HepG2 (cell line): ENCODE data around the gene CLDN5. TPM values are rescaled to one million over a fixed set of nuclear protein-coding genes. Genes with fewer than 3 reads are reported as not detected.

Experiments
- polyA plus RNA-seq, 8 experiments: library from polyadenylated mRNA; depleted of rRNA in 3 of 8; stranded (reverse) in 7 of 8; unstranded in 1 of 8; fragments of >200 nt; fragmentation: Illumina TruSeq in 4 of 8; extraction: Trizol in 4 of 8; gene quantifications; 2 replicates each; pipeline versions ENCODE4 v1.2.1 to v1.2.3, GENCODE V29; 2011 to 2016; ENCODE audit warnings: low read depth in 4 of 8, missing spikeins in 1 of 8, mixed read lengths in 1 of 8; ENCODE audit not compliant: insufficient read depth in 1 of 8
- total RNA-seq, 5 experiments: library from RNA; depleted of rRNA; stranded (reverse); fragments of >200 nt; fragmentation: Illumina TruSeq; extraction: Trizol; gene quantifications; 2 replicates each; pipeline ENCODE4 v1.2.3, GENCODE V29; 2016; ENCODE audit warnings: low read depth in 1 of 5

The CLDN5 gene
- total and polyA plus RNA-seq, 2 of the 13 experiments (the other 11 are each of a cell fraction or from before 2014, with no cell fraction given), result not detected

Other genes starting within 250 kb of the CLDN5 start
- 7.1 and 8.1 TPM in 2 replicates for gene CLTCL1, start 232.7 kb downstream of the CLDN5 start, total RNA-seq (2016; rRNA removed; fragmentation: Illumina TruSeq; extraction: Trizol)
- gene CLTCL1, start 232.7 kb downstream of the CLDN5 start, polyA plus RNA-seq (2011; rRNA removed), result 10.9 and 13.5 TPM in 2 replicates
- gene HIRA, start 92.7 kb downstream of the CLDN5 start, total RNA-seq (2016; rRNA removed; fragmentation: Illumina TruSeq; extraction: Trizol), result 29.2 and 36.7 TPM in 2 replicates
- gene HIRA, start 92.7 kb downstream of the CLDN5 start, polyA plus RNA-seq (2011; rRNA removed), result 21.5 and 29.9 TPM in 2 replicates
- 79.7 and 107 TPM in 2 replicates for gene MRPL40, start 91.9 kb downstream of the CLDN5 start, total RNA-seq (2016; rRNA removed; fragmentation: Illumina TruSeq; extraction: Trizol)
- 38.2 and 42.7 TPM in 2 replicates for gene MRPL40, start 91.9 kb downstream of the CLDN5 start, polyA plus RNA-seq (2011; rRNA removed)
- gene C22orf39, start 76.7 kb downstream of the CLDN5 start, total RNA-seq (2016; rRNA removed; fragmentation: Illumina TruSeq; extraction: Trizol), result 26.4 and 31.5 TPM in 2 replicates
- gene C22orf39, start 76.7 kb downstream of the CLDN5 start, polyA plus RNA-seq (2011; rRNA removed), result 23.4 and 27.8 TPM in 2 replicates
- gene UFD1, start 45.2 kb downstream of the CLDN5 start, total RNA-seq (2016; rRNA removed; fragmentation: Illumina TruSeq; extraction: Trizol), result 51.1 and 58.2 TPM in 2 replicates
- 45.0 and 47.9 TPM in 2 replicates for gene UFD1, start 45.2 kb downstream of the CLDN5 start, polyA plus RNA-seq (2011; rRNA removed)
- gene CDC45, start 44.5 kb downstream of the CLDN5 start, total RNA-seq (2016; rRNA removed; fragmentation: Illumina TruSeq; extraction: Trizol), result 34.8 and 36.3 TPM in 2 replicates
- gene CDC45, start 44.5 kb downstream of the CLDN5 start, polyA plus RNA-seq (2011; rRNA removed), result 11.0 and 14.4 TPM in 2 replicates
- gene SEPTIN5, start 190.1 kb upstream of the CLDN5 start, total RNA-seq (2016; rRNA removed; fragmentation: Illumina TruSeq; extraction: Trizol), result not detected in 2 replicates
- 0.33 and 0.55 TPM in 2 replicates for gene SEPTIN5, start 190.1 kb upstream of the CLDN5 start, polyA plus RNA-seq (2011; rRNA removed)
- gene GP1BB, start 199.1 kb upstream of the CLDN5 start, total RNA-seq (2016; rRNA removed; fragmentation: Illumina TruSeq; extraction: Trizol), result not detected in 2 replicates
- 0.07 TPM in 1 of 2 replicates, not detected in the other for gene GP1BB, start 199.1 kb upstream of the CLDN5 start, polyA plus RNA-seq (2011; rRNA removed)
- gene TBX1, start 236.4 kb upstream of the CLDN5 start, total RNA-seq (2016; rRNA removed; fragmentation: Illumina TruSeq; extraction: Trizol), result not detected in 2 replicates
- not detected in 2 replicates for gene TBX1, start 236.4 kb upstream of the CLDN5 start, polyA plus RNA-seq (2011; rRNA removed)